HAP-1 (cell line): ENCODE results near the gene SKAP1.
"Not testable (repeated sequence)": the region's sequence is repeated elsewhere in the genome, so short reads cannot be mapped to it uniquely, and the experiment has no call there.

Experiments
- DNase-seq, 2 experiments: peaks; one replicate each; pipeline ENCODE4 v3.0.0-alpha.2; 2016 to 2020; ENCODE audit warnings: low spot score in 2 of 2
- H3K27me3 ChIP-seq: fragments of 250-450 bp; sonication (Bioruptor Pico); 2 replicates; pipeline ENCODE4 v1.5.1; 2020; ENCODE audit warnings: low read depth, mild to moderate bottlenecking, moderate library complexity
- H3K36me3 ChIP-seq: fragments of 250-450 bp; sonication (Bioruptor Pico); replicated peaks from 2 replicates; pipeline ENCODE4 v1.5.1; 2020; ENCODE audit warnings: mild to moderate bottlenecking
- H3K4me1 ChIP-seq: fragments of 250-450 bp; sonication (Bioruptor Pico); 2 replicates; pipeline ENCODE4 v1.5.1; 2020; ENCODE audit warnings: mild to moderate bottlenecking
- H3K4me3 ChIP-seq: fragments of 250-450 bp; sonication (Bioruptor Pico); 2 replicates; pipeline ENCODE4 v1.5.1; 2020; ENCODE audit warnings: mild to moderate bottlenecking, moderate library complexity
- H3K9me3 ChIP-seq: fragments of 250-450 bp; sonication (Bioruptor Pico); 2 replicates; pipeline ENCODE4 v1.5.1; 2020; ENCODE audit warnings: mild to moderate bottlenecking, moderate library complexity
- in situ Hi-C: fragments of 300-500 bp; cut with MboI; formaldehyde crosslinking; loops from 3 replicates; pipeline ENCODE4 v1.14.3; 2020; ENCODE audit warnings: low sequenced_read_pairs, inconsistent platforms, mixed read lengths

SKAP1 gene

DNA sequence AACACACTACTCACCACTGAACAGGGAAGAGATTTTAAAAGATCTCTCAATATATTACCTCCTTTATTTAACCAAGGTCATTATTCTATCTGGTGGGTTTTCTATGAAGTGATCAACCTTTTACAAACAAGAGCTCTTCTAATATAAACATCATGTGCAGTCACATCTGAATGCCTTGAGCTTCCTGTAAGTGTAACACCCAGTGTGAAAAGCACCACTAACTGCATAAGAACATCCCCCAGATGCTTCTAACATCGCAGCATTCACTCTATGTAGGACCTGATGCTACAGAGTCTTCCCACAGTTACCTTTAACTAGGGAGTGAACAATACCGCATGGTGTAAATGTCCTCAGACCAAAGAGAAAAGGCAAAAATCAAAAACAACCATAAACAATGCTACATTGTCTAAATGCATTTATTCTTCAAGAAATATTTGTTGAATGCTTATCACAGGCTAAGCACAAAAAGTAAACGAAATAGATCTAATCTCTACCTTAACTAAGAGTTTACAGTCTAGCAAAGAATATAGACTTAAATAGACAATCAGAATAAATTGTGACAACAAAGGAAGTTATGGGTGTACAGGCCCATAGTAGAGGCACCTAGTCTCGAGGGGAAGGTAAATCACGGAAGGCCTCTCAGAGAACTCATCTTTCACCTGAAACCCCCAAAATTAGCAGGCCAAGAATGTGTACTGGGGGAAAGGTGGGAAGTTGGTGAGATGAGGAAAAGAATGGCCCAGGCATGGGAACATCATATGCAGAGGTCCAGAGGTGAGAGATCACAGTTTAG lies 16.2 kb downstream of the SKAP1 start:
- Histone ChIP-seq H3K36me3 (no peaks in the 10 kb centered on the region), H3K4me1 (no peaks in the 10 kb centered on the region; the same call in 1 of the 2 replicates), H3K4me3 (no peak overlapping the region), H3K27me3 (peaks cover 69% of the 10 kb centered on the region), H3K9me3 (no peaks in the 10 kb centered on the region)
- DNase-seq, result no peak
- in situ Hi-C loops, result no loop called here

DNA sequence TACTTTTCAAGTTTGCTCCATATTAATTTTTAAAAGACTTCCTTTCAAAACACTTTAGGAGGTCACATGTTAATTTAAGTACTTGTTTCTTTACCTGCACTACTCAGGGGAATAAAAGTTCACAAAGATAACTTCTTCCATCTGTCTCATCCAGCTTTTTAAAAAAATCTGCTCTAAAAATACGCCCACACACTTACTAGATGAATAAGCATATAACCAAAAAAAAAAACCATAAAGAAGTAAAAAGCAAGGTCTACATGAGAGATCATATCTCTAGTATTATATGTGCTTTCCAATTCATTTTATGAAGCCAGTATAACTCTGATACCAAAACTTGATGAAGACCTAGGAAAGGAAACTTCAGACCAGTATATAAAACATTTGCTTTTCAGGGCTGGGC lies 17.2 kb downstream of the SKAP1 start:
- no peaks in the 10 kb centered on the region for H3K36me3 ChIP-seq
- in situ Hi-C loops, result no loop called here
- no peaks in the 10 kb centered on the region for H3K9me3 ChIP-seq
- H3K4me1 ChIP-seq, result no peaks in the 10 kb centered on the region; the same call in 1 of the 2 replicates
- H3K4me3 ChIP-seq, result no peak overlapping the region
- no peak for DNase-seq
- peaks cover 67% of the 10 kb centered on the region for H3K27me3 ChIP-seq

DNA sequence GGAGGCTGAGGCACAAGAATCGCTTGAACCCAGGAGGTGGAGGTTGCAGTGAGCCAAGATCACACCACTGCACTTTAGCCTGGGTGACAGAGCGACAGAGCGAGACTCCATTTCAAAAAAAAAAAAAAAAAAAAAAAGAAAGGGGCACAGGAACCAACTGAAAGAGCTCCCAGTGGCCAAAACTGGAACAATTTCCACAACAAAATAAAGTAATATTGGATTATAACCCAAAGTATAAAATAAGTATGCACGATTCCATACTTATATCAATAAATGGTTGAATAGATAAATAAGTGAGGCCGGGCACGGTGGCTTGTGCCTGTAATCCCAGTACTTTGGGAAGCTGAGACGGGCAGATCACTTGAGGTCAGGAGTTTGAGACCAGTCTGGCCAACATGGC lies 19.2 kb downstream of the SKAP1 start:
- peaks cover 54% of the 10 kb centered on the region for H3K27me3 ChIP-seq
- DNase-seq, H3K4me3 ChIP-seq, H3K36me3 ChIP-seq, H3K4me1 ChIP-seq, H3K9me3 ChIP-seq, in situ Hi-C loops: not testable (repeated sequence)

DNA sequence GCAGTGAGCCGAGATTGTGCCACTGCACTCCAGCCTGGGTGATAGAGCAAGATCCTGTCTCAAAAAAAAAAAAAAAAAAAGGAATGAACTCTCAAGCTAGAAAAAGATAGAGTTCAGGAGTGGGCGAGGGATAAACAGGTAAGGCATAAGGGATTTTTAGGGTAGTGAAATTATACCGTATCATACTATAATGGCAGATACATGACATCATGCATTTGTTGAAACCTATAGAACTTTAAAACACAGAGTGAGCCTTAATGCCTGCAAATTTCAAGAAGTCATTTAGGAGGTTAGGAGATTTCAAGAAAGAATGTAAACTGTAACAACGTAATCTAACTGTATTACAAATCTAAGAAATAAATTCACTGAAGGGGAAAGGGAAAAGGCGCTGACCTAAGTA lies 20.4 kb downstream of the SKAP1 start:
- Histone ChIP-seq H3K36me3 (no peaks in the 10 kb centered on the region), H3K9me3 (no peaks in the 10 kb centered on the region), H3K4me3 (no peak overlapping the region), H3K4me1 (no peaks in the 10 kb centered on the region; the same call in 1 of the 2 replicates), H3K27me3 (peaks cover 48% of the 10 kb centered on the region)
- DNase-seq, result no peak
- in situ Hi-C loops, result no loop called here

DNA sequence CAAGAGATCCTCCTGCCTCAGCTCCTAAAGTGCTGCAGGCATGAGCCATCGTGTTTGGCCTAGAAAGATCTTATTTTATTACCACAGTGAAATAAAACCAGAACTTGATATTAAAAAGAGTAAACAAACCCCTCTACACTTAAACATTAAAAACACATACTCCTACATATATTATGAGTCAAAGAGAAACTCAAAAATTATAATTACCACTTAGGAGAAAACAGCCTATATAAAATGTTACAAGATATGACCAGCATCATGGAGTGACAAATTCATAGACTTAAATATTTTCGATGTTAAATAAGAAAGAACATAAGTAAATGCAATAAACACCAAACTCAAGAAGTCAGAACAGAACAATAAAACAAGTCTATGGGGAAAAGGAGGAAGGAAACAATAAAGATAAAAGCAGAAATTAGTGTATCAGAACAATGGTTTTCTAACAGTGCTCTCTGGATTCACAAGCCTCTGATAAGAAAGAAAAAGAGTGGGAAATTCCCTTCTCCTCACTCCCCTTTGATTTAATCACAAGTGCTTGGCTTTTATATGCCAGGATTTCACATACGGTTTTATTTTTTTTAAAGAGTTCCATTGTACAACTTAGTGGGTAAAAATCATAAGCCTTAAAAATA lies 23.0 kb downstream of the SKAP1 start:
- Histone ChIP-seq H3K27me3 (peaks cover 28% of the 10 kb centered on the region), H3K4me1 (no peaks in the 10 kb centered on the region), H3K9me3 (no peaks in the 10 kb centered on the region), H3K4me3 (no peak overlapping the region), H3K36me3 (no peaks in the 10 kb centered on the region)
- in situ Hi-C loops, result no loop called here
- DNase-seq, result no peak

DNA sequence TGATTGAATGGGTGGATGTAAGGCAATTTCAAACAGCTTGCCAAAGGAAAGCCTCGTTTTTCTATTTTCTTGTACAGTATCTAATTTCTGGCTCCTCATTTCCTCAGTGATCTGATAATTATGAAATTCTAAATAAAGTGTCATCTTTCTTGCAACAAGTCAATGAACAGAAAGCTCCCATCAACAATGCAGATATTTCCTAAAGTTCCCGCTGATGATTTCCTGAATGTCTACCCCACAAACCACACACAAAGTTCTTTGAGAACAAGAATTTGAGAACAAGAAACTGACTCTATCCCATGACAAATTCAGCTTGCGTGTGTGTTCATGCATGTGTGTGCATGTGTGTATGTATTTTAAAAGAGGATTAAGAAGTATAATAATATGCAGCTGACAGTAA lies 35.2 kb downstream of the SKAP1 start:
- no peak for DNase-seq
- Histone ChIP-seq H3K4me1 (no peaks in the 10 kb centered on the region), H3K27me3 (peaks cover 68% of the 10 kb centered on the region), H3K9me3 (no peaks in the 10 kb centered on the region), H3K4me3 (no peak overlapping the region), H3K36me3 (no peaks in the 10 kb centered on the region)
- in situ Hi-C loops, result no loop called here

DNA sequence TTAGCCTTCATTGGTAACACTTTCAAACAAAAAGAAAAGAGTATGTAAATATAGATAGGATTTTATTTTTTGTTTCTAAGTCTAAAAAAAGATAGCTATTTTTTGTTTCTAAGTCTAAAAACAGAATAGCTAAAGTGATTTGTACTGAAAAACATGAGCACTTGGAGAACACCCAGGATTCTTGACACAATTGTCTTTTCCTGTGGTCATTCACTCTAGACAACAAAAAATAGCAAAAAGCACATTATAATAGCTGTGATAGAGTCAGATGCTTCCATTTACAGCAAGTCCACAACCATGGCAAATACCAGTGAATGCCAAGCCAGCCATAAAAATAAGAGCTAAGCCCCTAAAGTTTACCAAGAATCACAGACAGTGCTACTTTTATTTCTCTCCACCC lies 36.7 kb downstream of the SKAP1 start:
- Histone ChIP-seq H3K4me3 (no peak overlapping the region), H3K36me3 (no peaks in the 10 kb centered on the region), H3K27me3 (peaks cover 74% of the 10 kb centered on the region), H3K4me1 (no peaks in the 10 kb centered on the region), H3K9me3 (no peaks in the 10 kb centered on the region)
- DNase-seq, result no peak
- in situ Hi-C loops, result no loop called here

DNA sequence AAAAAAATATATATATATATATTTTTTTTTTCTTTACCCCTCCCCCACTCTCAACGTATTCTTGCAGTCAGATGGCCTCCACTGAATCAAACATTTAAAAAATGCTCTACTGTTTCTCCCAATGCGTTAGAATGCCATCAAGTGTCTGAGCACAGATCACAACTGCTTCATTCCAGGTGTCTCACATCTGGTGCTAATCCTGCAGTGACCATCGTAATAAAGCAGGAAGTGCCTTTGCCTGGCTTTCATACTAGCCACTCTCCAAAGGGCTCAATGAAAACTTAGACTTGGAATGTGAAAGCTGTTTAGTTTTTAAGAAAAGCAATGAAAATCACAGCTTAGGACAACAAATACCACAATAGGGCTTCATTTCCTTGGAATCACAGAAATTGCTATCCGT lies 37.2 kb downstream of the SKAP1 start:
- Histone ChIP-seq H3K4me3 (no peak overlapping the region), H3K4me1 (no peaks in the 10 kb centered on the region), H3K27me3 (peaks cover 76% of the 10 kb centered on the region), H3K9me3 (no peaks in the 10 kb centered on the region), H3K36me3 (no peaks in the 10 kb centered on the region)
- in situ Hi-C loops, result no loop called here
- no peak for DNase-seq

DNA sequence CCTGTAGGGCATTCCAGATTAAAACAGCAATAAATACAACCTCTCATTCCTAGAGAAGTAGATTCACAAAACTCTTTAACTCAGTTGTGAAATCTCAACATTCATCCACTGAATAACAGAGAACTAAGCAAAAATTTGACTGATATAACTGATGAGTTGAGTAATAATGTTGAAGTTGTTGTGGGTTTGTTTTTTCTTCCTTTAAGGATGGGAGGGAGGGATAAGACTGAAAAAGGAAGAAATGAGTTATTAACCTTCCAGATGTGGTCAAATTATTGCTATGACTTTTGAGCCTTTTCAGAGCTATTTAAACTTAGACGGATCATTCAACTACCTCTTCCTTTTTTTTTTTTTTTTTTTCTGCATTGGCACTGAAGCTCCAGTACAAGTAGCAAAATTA lies 38.6 kb downstream of the SKAP1 start:
- H3K9me3 ChIP-seq, result no peaks in the 10 kb centered on the region
- H3K4me3 ChIP-seq, result no peak overlapping the region
- in situ Hi-C loops, result no loop called here
- no peak for DNase-seq
- H3K4me1 ChIP-seq, result no peaks in the 10 kb centered on the region
- H3K27me3 ChIP-seq, result peaks cover 86% of the 10 kb centered on the region
- no peaks in the 10 kb centered on the region for H3K36me3 ChIP-seq

DNA sequence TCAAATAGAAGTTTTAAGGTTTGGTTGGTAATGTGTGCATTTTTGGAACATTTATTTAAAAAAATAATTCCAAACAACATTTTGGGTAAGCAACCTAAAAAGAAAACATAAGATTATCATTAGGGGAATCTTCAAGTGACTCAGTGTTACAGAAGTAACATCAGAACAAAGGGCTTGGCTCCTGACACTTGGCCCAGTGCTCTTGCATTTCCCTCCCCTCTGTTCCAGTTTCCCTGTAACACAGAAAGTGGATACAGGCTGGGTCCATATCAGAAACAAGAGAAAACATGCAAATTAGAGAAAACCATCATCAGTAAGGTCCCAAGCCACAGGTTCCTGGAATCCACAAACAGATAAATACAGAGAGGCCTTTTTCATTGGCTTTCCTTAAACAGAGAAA lies 40.1 kb downstream of the SKAP1 start:
- Histone ChIP-seq H3K27me3 (peaks cover 78% of the 10 kb centered on the region), H3K9me3 (no peaks in the 10 kb centered on the region), H3K4me3 (no peak overlapping the region), H3K4me1 (no peaks in the 10 kb centered on the region), H3K36me3 (no peaks in the 10 kb centered on the region)
- in situ Hi-C loops, result no loop called here
- DNase-seq, result no peak

DNA sequence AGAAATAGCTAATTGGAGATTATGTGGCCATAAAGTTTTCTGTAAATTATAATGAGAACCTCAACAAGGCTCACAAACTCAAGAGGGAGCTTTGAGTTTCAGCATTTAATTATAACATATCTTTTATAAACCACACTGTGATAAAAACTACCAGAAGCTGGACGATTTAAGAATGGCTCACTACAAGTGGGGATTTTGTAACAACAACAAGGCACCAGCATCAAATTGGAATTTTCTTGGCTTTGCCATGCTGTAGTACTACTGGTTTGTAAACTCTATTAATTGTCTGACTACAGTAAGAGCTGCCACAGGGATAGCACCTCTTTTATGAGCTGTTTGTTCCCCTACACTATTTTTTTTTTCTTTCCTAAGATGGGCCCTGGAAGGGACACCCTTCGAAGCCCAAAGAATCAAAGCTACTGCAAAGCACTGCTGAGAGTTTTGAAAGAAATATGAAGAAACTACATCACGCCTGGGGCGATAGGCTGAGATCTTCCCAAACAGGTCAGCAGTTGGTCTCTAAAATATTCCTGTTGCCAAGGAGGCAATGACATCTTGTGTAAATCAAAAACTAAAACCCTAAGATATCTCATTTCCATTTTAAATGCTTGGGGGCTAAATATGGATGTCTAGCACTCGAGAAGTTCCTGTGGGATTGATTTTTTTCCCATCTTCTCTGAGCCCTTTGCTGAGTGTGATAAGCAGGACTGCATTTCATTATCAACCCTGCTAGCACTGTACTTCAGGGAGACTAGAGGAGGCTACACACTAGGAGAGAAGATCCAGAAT lies 40.9 kb downstream of the SKAP1 start:
- Histone ChIP-seq H3K27me3 (peaks cover 74% of the 10 kb centered on the region), H3K4me1 (no peaks in the 10 kb centered on the region), H3K9me3 (no peaks in the 10 kb centered on the region), H3K4me3 (no peak overlapping the region), H3K36me3 (no peaks in the 10 kb centered on the region)
- in situ Hi-C loops, result no loop called here
- DNase-seq, result no peak

DNA sequence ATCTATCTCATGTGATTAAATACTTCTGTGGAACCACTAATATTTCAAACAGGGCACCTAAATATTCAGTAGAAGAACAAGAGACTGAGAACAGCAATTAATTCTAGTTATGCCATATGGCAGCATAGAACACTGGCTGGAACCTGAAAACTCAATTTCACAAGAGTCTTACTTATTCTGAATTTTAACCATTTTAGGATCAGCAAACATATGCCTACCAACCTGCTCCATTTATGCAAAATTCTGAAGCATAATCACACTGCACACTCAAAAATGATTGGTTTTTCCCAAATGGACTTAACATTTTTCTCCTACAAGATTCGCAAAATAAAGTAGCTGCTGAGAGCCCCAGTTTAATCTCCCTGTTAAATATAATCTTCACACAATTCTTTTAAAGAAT lies 43.2 kb downstream of the SKAP1 start:
- no peak for DNase-seq
- in situ Hi-C loops, result no loop called here
- no peak overlapping the region for H3K4me3 ChIP-seq
- no peaks in the 10 kb centered on the region for H3K36me3 ChIP-seq
- H3K27me3 ChIP-seq, result peaks cover 69% of the 10 kb centered on the region
- no peaks in the 10 kb centered on the region for H3K4me1 ChIP-seq
- H3K9me3 ChIP-seq, result no peaks in the 10 kb centered on the region

DNA sequence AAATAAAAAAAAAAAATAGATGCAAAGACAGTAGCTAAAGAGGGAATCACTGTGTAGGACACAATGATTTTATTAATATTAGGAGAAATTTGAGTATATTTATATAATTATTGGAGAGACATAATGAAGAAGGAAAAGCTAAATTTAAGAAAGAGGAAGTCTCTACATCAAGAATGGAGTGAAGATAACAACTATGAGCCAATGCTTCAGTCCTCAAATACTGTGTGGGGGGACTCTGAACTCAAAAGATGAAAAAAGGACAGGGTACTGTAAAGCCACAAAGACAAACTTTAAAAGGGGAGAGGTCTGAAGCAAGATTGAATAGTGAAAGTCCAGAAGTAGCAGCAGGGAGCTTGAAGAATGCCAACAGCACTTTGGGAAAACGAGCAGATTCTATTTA lies 44.7 kb downstream of the SKAP1 start:
- Histone ChIP-seq H3K36me3 (no peaks in the 10 kb centered on the region), H3K9me3 (no peaks in the 10 kb centered on the region), H3K27me3 (peaks cover 71% of the 10 kb centered on the region), H3K4me1 (no peaks in the 10 kb centered on the region), H3K4me3 (no peak overlapping the region)
- no peak for DNase-seq
- in situ Hi-C loops, result no loop called here

DNA sequence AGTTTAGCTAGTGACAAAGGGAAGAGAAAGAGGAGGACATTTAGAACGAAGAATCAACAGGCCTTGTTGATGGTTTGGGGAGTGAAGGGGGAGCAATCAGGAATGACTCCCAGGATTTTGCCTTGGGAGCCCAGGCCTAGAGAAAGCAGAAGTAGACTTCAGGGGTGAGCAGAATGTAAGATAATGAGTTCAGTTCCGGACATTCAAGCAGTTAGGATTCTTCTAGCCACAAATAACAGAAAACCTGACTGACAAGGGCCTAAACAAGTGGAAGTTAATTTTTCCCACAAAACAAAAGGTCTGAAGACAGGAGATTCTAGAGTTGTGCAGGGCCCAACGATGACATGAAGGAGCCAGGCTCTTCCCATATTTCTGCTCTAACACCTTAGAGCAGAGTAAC lies 45.9 kb downstream of the SKAP1 start:
- H3K9me3 ChIP-seq, result no peaks in the 10 kb centered on the region
- H3K36me3 ChIP-seq, result no peaks in the 10 kb centered on the region
- H3K27me3 ChIP-seq, result peaks cover 66% of the 10 kb centered on the region
- no peaks in the 10 kb centered on the region for H3K4me1 ChIP-seq
- in situ Hi-C loops, result no loop called here
- DNase-seq, result no peak
- no peak overlapping the region for H3K4me3 ChIP-seq
